RWPE1 (cell line): ENCODE results near the gene DCDC2B.

Experiments used
- CTCF ChIA-PET: fragments of 350-600 bp; sonication (Branson Sonifier 250); formaldehyde crosslinking; extraction: SDS; loops from one replicate; lab custom pipeline; 2021; lab: Yijun Ruan, JAX
- POLR2A ChIA-PET: fragments of 400-600 bp; formaldehyde crosslinking; extraction: SDS; loops from one replicate; lab custom pipeline; 2020; ENCODE audit warnings: antibody characterized with exemption; ENCODE audit not compliant: low non-redundant PET; lab: Yijun Ruan, JAX
- DNase-seq: peaks from one replicate; pipeline ENCODE4 v3.0.0; 2012; ENCODE audit warnings: low spot score
- H3K27ac ChIP-seq: fragments of 450-650 bp; 2 replicates; pipeline ENCODE4 v1.5.1; 2017
- TF ChIP-seq, protein P1 (sequence below): fragments of 450-650 bp; conservative IDR thresholded peaks from 2 replicates; pipeline ENCODE4 v1.5.1; 2017; ENCODE audit warnings: low read depth, mild to moderate bottlenecking

Gene DCDC2B

GRCh38 chr1:32239790-32240139 lies 30.9 kb downstream of the DCDC2B start:
- TF ChIP-seq, protein P1, sequence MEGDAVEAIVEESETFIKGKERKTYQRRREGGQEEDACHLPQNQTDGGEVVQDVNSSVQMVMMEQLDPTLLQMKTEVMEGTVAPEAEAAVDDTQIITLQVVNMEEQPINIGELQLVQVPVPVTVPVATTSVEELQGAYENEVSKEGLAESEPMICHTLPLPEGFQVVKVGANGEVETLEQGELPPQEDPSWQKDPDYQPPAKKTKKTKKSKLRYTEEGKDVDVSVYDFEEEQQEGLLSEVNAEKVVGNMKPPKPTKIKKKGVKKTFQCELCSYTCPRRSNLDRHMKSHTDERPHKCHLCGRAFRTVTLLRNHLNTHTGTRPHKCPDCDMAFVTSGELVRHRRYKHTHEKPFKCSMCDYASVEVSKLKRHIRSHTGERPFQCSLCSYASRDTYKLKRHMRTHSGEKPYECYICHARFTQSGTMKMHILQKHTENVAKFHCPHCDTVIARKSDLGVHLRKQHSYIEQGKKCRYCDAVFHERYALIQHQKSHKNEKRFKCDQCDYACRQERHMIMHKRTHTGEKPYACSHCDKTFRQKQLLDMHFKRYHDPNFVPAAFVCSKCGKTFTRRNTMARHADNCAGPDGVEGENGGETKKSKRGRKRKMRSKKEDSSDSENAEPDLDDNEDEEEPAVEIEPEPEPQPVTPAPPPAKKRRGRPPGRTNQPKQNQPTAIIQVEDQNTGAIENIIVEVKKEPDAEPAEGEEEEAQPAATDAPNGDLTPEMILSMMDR, result no peak
- H3K27ac ChIP-seq, result peak overlapping the region; percentile 63
- ChIA-PET POLR2A (no interaction called here), CTCF (interaction anchor here (0.5 to 2.1 kb wide), 6 partner anchors 8 to 82 kb away, joined by 3 to 18 read pairs (median 3); no protein-coding TSS in a partner anchor)
- DNase-seq, result no peak

DNA sequence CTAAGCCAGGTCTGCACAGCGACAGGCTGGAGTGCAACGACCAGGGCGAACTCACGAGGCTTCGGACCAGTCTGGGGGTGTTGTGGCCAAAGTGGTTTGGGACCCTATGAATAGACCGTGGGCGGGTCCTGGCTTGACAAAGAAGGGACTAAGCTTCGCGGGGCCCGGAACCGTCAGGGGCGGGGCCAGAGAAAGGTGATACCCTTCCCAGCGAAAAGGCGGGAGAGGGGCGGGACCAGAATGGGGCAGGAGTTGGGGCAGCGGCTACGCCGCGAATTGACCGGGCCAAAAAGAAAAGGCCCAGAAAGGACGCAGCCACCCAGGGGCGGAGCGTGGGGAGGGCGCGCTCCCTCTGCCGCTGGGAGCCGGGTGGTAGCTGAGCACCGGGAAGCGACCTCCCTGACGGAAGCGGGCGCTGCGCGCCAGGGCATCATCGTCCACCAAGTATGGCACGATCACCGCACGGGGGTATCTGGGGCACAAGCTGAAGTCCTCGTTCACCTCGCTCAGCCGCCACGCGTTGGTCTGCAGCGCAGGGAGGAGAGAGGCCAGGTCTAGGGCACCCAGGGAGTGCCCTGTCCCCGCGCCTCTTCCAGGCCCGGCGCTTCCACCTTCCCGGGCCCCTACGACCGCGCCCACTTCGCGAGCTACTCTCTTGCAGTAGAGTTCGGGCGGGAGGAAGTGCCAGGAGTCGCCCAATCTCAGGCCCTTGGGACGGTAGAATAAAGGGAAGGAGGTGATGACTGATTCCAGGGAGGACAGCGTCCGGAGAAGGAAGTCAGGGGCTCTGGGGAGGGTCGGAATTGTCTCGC lies 31.5 kb downstream of the DCDC2B start:
- H3K27ac ChIP-seq, result peak overlapping the region; percentile 63
- DNase-seq, result peak; percentile 57
- ChIA-PET CTCF (interaction anchor here (0.5 to 2.1 kb wide), 11 partner anchors 9 to 112 kb away, joined by 3 to 18 read pairs (median 3); no protein-coding TSS in a partner anchor), POLR2A (interaction anchor here (0.6 kb wide), 1 partner anchor 27 kb away, joined by 4 read pairs; no protein-coding TSS in a partner anchor)
- TF ChIP-seq, protein P1, result peak; percentile 22; the same call in 1 of the 2 replicates

DNA sequence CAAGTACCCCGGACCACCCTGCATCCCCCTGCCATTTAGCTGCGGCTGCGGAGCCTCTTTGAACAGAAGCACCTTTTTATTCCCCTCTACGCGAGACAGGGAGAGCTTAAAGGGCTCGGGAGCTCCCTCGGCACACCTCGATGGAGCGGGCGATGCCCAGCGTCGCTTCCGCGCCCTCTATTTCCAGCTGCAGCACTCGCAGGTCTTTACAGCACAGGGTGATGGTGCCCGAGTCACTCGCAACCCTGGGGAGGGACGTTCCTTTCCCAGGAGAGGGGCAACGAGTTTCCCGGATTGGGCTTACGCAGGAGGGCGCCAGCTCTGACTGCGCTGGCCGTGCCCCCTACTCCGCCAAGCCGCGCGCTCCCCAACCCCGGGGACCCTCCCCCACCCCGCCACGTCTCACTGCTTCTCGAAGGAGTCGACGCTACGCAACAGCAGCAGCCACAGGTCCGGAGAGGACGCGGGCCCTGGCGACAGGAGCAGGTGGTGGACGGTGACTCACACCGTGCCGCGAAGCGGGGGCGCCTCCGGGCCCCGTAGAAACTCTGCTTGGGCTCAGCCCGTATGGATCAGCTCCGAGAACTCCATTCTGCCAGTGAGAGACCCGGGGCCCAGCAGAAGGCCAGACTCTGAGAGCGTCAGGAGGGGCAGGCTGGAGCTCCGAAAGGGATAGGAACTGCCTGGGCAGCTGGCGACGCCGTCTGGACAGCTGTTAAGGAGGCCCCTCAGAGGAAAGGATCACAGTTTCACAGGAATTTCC lies 32.3 kb downstream of the DCDC2B start:
- POLR2A ChIA-PET, result interaction anchor here (0.6 kb wide), 1 partner anchor 28 kb away, joined by 4 read pairs; no protein-coding TSS in a partner anchor
- TF ChIP-seq, protein P1, result no peak
- peak overlapping the region; percentile 63 for H3K27ac ChIP-seq
- no peak for DNase-seq
- CTCF ChIA-PET, result interaction anchor here (0.5 to 2.1 kb wide), 10 partner anchors 10 to 745 kb away, joined by 3 to 18 read pairs (median 4); partner anchors contain the start of gene TXLNA

DNA sequence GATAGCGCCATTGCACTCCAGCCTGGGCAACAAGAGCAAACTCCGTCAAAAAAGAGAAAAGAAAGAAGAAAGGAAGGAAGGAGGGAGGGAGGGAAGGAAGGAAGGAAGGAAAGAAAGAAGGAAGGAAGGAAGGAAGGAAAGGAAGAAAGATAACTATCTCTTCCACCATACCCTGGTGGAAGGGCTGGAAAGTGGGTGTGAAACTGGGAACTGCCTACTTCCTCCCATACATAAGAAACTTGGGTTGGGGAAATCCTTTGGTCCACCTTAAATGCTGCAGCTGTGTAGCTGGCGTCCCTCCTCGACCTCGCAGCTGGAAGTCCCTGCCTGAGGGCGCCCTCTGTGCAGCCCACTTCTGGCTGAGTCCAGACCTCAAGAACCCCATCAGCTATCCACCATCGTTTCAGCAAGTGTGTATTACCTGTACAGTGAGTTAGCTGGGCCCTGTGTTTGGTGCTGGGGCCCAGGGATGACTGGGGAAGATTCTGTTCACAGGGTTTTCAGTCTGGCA lies 33.5 kb downstream of the DCDC2B start:
- no peak overlapping the region for H3K27ac ChIP-seq
- CTCF ChIA-PET, result interaction anchor here (0.7 kb wide), 2 partner anchors 93 to 555 kb away, joined by 3 read pairs; partner anchors contain the start of gene MARCKSL1
- DNase-seq, result no peak
- POLR2A ChIA-PET, result no interaction called here
- TF ChIP-seq, protein P1, result no peak

DNA sequence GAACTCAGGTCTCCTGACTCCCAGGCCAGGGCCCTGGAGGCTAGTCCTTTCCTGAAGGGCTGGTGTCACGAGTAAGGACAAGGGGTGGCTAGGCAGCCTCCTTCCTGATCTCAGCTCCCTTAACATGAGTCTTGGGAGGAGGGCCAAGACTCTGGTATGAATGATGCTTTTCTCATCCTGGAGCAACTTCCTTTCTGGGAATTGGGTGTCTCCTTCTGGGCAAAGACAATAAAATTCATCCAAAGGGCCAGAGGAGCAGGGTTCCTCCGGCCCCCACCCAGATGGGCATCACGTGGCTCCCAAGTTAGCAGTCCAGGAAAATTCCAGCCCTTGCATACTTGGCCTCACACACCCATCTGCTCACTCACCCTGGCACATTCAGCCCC lies 38.0 kb downstream of the DCDC2B start, which contains the start of gene FAM167B:
FAM167B (plus strand) TSS at position 335 of the 386 bp plus-strand sequence. CDS start 200 bp downstream, outside the sequence.
- POLR2A ChIA-PET, result no interaction called here

More for the DNA sequence above, 38.0 kb downstream of the DCDC2B start, which contains the start of gene FAM167B:
- no peak for DNase-seq
- CTCF ChIA-PET, result no interaction called here
- H3K27ac ChIP-seq, result peak within 1 kb of the TSS; percentile 66
- TF ChIP-seq, protein P1, result no peak
